Right lobe of liver (tissue), 6 donors: Measurements from ENCODE around the gene ENPP7. TPM values are rescaled to one million over a fixed set of nuclear protein-coding genes. Genes with fewer than 3 reads are reported as not detected.

Experiments used
- ATAC-seq, 4 donors: fragments of 200-7000 bp; cut with Tn5 transposase; one replicate each; pipeline ENCODE4 v1.9.1; 2020; ENCODE audit warnings: mild to moderate bottlenecking in 4 of 4, moderate library complexity in 4 of 4
- DNase-seq, 3 donors: peaks; one replicate each; pipeline ENCODE4 v3.0.0-alpha.2; 2020
- H3K27ac ChIP-seq, 3 donors: fragments of 200-600 bp; one replicate each; pipeline ENCODE4 v1.8.0; 2022
- H3K27me3 ChIP-seq, 2 donors: fragments of 200-600 bp; one replicate each; pipeline ENCODE4 v1.8.0; 2022
- H3K36me3 ChIP-seq, 4 donors: fragments of 200-600 bp; sonication (generic) in 1 of 4; one replicate each; pipeline versions ENCODE4 v1.5.1 to v1.8.0; 2017 to 2022; ENCODE audit warnings: control low read depth in 1 of 4
- H3K4me1 ChIP-seq, 4 donors: fragments of 200-600 bp; sonication (generic) in 1 of 4; one replicate each; pipeline versions ENCODE4 v1.5.1 to v1.8.0; 2017 to 2022; ENCODE audit warnings: control low read depth in 1 of 4
- H3K4me3 ChIP-seq, 3 donors: fragments of 200-600 bp; one replicate each; pipeline ENCODE4 v1.8.0; 2022
- H3K9me3 ChIP-seq, 4 donors: fragments of 200-600 bp; sonication (generic) in 1 of 4; one replicate each; pipeline versions ENCODE4 v1.5.1 to v1.8.0; 2017 to 2022; ENCODE audit warnings: control low read depth in 1 of 4
- CTCF ChIP-seq, 4 donors: fragments of 200-600 bp in 3 of 4; fragments of 450-650 bp in 1 of 4; IDR thresholded peaks; one replicate each; pipeline versions ENCODE4 v1.5.1 to v1.8.0; 2016 to 2022; ENCODE audit warnings: antibody characterized with exemption in 4 of 4, mild to moderate bottlenecking in 2 of 4
- POLR2A ChIP-seq: fragments of 450-650 bp; IDR thresholded peaks from one replicate; pipeline ENCODE4 v1.6.1; 2017; ENCODE audit warnings: antibody characterized with exemption, mild to moderate bottlenecking
- WGBS: methylation state at CpG from one replicate; pipeline ENCODE4 v1.1.6; 2018; ENCODE audit warnings: low coverage, low lambda C conversion rate; ENCODE audit not compliant: insufficient coverage; ENCODE audit errors: missing lambda C conversion rate; 5-methylcytosine and 5-hydroxymethylcytosine counted together
- intact Hi-C, 2 donors: fragments of 100-400 bp; cut with DNase I; formaldehyde crosslinking; loops; one replicate each; pipeline versions ENCODE4 v1.11.2 to v1.14.1; 2022
- total RNA-seq, 6 experiments: library from RNA; depleted of rRNA in 2 of 6; stranded (reverse); fragments of >200 nt in 2 of 6; fragmentation: NEBNext Ultra II Directional in 3 of 6; extraction: Animal tissue kit (Norgen Biotek cat#: 25700) in 3 of 6; gene quantifications; one replicate each; pipeline versions ENCODE4 v1.1.0 to v1.2.4, GENCODE V29; 2016 to 2023
- donor health status: DM: no; HTN: yes; CAD: no.
- donor health status: DM: no; HTN: no; CAD: no.
- donor health status: DM: no; HTN: no; CAD: no.
- donor health status: DM: no; HTN: yes; CAD: no.
- donor health status: DM: no; HTN: yes; CAD: no.

Gene ENPP7
- total RNA-seq, 6 experiments from 2014 or later, result 3.4 to 43.2 (median 17.8) TPM

- H3K4me3 ChIP-seq, result peak overlapping the region; percentile 32 to 50 (median 49)
- peak; percentile 64 to 73 (median 68) for ATAC-seq
Measured at GRCh38 chr17:79732804-79733691, 2.3 kb downstream of the ENPP7 start.

GRCh38 chr17:79733692-79734070 is 2.9 kb downstream of the ENPP7 start:
- WGBS, result 80% methylated on average over 1 of the region's 9 CpGs
- DNase-seq (no peak), ATAC-seq (no peak)
- no peaks in the 10 kb centered on the region for H3K9me3 ChIP-seq
- H3K27me3 ChIP-seq, result no peaks in the 10 kb centered on the region
- peak overlapping the region; percentile 32 to 50 (median 49) for H3K4me3 ChIP-seq
- H3K27ac ChIP-seq, result peak overlapping the region; percentile 36 to 71 (median 68)
- H3K36me3 ChIP-seq, result no peaks in the 10 kb centered on the region
- H3K4me1 ChIP-seq, result peaks cover 0 to 24% (median 12%) of the 10 kb centered on the region in 4 donors
- no peak for TF ChIP-seq POLR2A
- TF ChIP-seq CTCF (IDR thresholded peaks at IDR 0.05), result no peak
- intact Hi-C loops, result no loop called here

More at GRCh38 chr17:79732804-79733691, 2.3 kb downstream of the ENPP7 start:
- no peaks in the 10 kb centered on the region for H3K27me3 ChIP-seq
- WGBS, result 21% methylated on average over 15 of the region's 35 CpGs
- TF ChIP-seq CTCF (IDR thresholded peaks at IDR 0.05), result no peak
- peak; percentile 61 for TF ChIP-seq POLR2A
- peak; percentile 81 to 87 (median 85) for DNase-seq
- H3K4me1 ChIP-seq, result peaks cover 0 to 24% (median 12%) of the 10 kb centered on the region in 4 donors
- no peaks in the 10 kb centered on the region for H3K9me3 ChIP-seq
- peak overlapping the region; percentile 36 to 71 (median 68) for H3K27ac ChIP-seq
- no peaks in the 10 kb centered on the region for H3K36me3 ChIP-seq
- intact Hi-C loops, result no loop called here

GRCh38 chr17:79735096-79735495 is 4.4 kb downstream of the ENPP7 start:
- Histone ChIP-seq H3K27me3 (no peaks in the 10 kb centered on the region), H3K36me3 (no peaks in the 10 kb centered on the region)
- WGBS, result 100% methylated on average over 3 of the region's 32 CpGs

More at GRCh38 chr17:79735096-79735495, 4.4 kb downstream of the ENPP7 start:
- no peak for TF ChIP-seq CTCF (IDR thresholded peaks at IDR 0.05)
- DNase-seq, result no peak
- H3K27ac ChIP-seq, result no peak overlapping the region
- peaks cover 0 to 24% (median 12%) of the 10 kb centered on the region in 4 donors for H3K4me1 ChIP-seq
- H3K9me3 ChIP-seq, result no peaks in the 10 kb centered on the region
- intact Hi-C loops, result no loop called here
- ATAC-seq, result no peak
- no peak overlapping the region for H3K4me3 ChIP-seq
